HL-60 (cell line): Measurements from ENCODE around the gene MKLN1.

Experiments
- CTCF ChIP-seq: IDR thresholded peaks from one replicate; pipeline ENCODE4 v1.5.1; 2011; ENCODE audit warnings: low read length, control low read depth, inconsistent platforms; ENCODE audit not compliant: insufficient read depth
- POLR2AphosphoS5 ChIP-seq: IDR thresholded peaks from 2 replicates; pipeline ENCODE4 v1.6.1; 2012; ENCODE audit warnings: low read depth

- TF ChIP-seq CTCF = no peak
- no peak for TF ChIP-seq POLR2AphosphoS5
Measured at GRCh38 chr7:131444683-131445082, 117.0 kb downstream of the MKLN1 start.
